ENCODE results near the gene NT5DC2. TPM values are rescaled to one million over a fixed set of nuclear protein-coding genes. Genes with fewer than 3 reads are reported as not detected.

Gene NT5DC2
- 10 to 100 TPM in 1 of 2 donors, 1 to 10 TPM in 1; 9.6 to 20.3 TPM for total RNA-seq

GRCh38 chr3:52533623-52534280 is at the start of gene NT5DC2:
NT5DC2 (minus strand) TSS chr3:52533857; CDS start chr3:52533737, 120 bp downstream.

GRCh38 chr3:52536369-52537164 is 2.9 kb upstream of the NT5DC2 start, which contains the start of gene UQCC5:
UQCC5 (plus strand) TSS chr3:52536605; CDS start chr3:52536756, 151 bp downstream.

GRCh38 chr3:52494886-52495495 is 38.7 kb downstream of the NT5DC2 start, which contains the start of gene STAB1:
STAB1 (plus strand) TSS chr3:52495338; CDS start chr3:52495414, 76 bp downstream.

Small RNA genes within 50 kb of the gene (small RNA-seq; reads per million reads assigned to genes)
- gene RNU6-856P (0 reads per million in 2 donors), gene RNU6ATAC16P (0 to 0.04 reads per million in 2 donors)

Other genes starting within 250 kb of the NT5DC2 start
- gene GLYCTK, start 246.0 kb downstream of the NT5DC2 start, total RNA-seq = 10 to 100 TPM in 1 of 2 donors, 1 to 10 TPM in 1; 10.0 to 11.0 TPM
- gene DNAH1, start 217.5 kb downstream of the NT5DC2 start, total RNA-seq = 1 to 10 TPM; 2.0 to 4.8 TPM
- gene BAP1, start 123.8 kb downstream of the NT5DC2 start, total RNA-seq = 10 to 100 TPM; 74.0 to 76.9 TPM
- gene PHF7, start 123.2 kb downstream of the NT5DC2 start, total RNA-seq = 10 to 100 TPM; 10.3 to 11.4 TPM
- gene SEMA3G, start 88.8 kb downstream of the NT5DC2 start, total RNA-seq = under 1 TPM in 1 of 2 donors, not detected in 1; under 0.01 TPM
- gene TNNC1, start 79.8 kb downstream of the NT5DC2 start, total RNA-seq = under 1 TPM in 1 of 2 donors, not detected in 1; 0.34 TPM
- gene NISCH, start 78.3 kb downstream of the NT5DC2 start, total RNA-seq = 10 to 100 TPM; 43.6 to 50.6 TPM
- under 1 TPM; under 0.01 to 0.33 TPM for gene STAB1, start 38.5 kb downstream of the NT5DC2 start, total RNA-seq
- 10 to 100 TPM; 15.7 to 16.5 TPM for gene UQCC5, start 2.7 kb upstream of the NT5DC2 start, total RNA-seq
- 100 to 1,000 TPM; 131 to 284 TPM for gene PBRM1, start 152.1 kb upstream of the NT5DC2 start, total RNA-seq
- gene GNL3, start 152.2 kb upstream of the NT5DC2 start, total RNA-seq = 100 to 1,000 TPM; 137 to 183 TPM
- 10 to 100 TPM; 39.9 to 46.6 TPM for gene GLT8D1, start 171.9 kb upstream of the NT5DC2 start, total RNA-seq
- gene SPCS1, start 172.2 kb upstream of the NT5DC2 start, total RNA-seq = 10 to 100 TPM; 76.1 to 86.9 TPM
- 10 to 100 TPM; 20.3 to 29.0 TPM for gene NEK4, start 237.1 kb upstream of the NT5DC2 start, total RNA-seq
- gene ITIH1, start 243.7 kb upstream of the NT5DC2 start, total RNA-seq = not detected